ENCODE results near the gene VWA5A.

Gene VWA5A, protein sequence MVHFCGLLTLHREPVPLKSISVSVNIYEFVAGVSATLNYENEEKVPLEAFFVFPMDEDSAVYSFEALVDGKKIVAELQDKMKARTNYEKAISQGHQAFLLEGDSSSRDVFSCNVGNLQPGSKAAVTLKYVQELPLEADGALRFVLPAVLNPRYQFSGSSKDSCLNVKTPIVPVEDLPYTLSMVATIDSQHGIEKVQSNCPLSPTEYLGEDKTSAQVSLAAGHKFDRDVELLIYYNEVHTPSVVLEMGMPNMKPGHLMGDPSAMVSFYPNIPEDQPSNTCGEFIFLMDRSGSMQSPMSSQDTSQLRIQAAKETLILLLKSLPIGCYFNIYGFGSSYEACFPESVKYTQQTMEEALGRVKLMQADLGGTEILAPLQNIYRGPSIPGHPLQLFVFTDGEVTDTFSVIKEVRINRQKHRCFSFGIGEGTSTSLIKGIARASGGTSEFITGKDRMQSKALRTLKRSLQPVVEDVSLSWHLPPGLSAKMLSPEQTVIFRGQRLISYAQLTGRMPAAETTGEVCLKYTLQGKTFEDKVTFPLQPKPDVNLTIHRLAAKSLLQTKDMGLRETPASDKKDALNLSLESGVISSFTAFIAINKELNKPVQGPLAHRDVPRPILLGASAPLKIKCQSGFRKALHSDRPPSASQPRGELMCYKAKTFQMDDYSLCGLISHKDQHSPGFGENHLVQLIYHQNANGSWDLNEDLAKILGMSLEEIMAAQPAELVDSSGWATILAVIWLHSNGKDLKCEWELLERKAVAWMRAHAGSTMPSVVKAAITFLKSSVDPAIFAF
- total RNA-seq = 9.2 reads per million, percentile 30 among the genes with 10 or more reads in this experiment

GRCh38 chr11:124114942-124115781, at the start of gene VWA5A:
VWA5A (plus strand) TSS chr11:124115450; CDS start chr11:124117512, 2,062 bp downstream.
- DNase-seq = peak; percentile 27

DNA sequence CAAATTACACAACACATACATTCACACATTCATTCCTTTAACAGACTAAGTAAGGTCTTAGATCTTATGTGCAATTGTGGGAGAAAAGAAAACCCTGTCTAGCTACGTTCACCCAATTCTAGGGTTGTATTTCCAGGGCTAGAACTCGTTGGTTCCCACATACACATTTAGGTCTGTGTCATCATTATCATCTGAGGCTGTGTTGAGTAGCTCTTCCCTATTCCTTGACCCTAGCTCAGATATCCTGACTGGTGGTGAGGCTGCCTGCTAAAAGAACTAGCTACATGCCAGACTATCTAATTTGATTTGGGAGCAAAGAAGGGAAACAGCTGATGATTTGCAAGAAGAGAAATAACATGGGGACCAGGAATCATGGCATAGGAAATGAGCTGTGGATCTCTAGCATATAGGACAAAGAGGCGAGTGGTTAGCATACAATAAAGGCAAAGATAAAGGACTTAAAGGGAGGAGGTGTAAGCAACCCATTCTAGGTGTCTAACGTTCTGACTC, 46.6 kb upstream of the VWA5A start:
- DNase-seq = no peak

GRCh38 chr11:124069429-124070401, 45.5 kb upstream of the VWA5A start:
- no peak for DNase-seq

- DNase-seq = peak; percentile 46
Observed at GRCh38 chr11:124070915-124071622, 44.2 kb upstream of the VWA5A start.

- DNase-seq = no peak
Observed at GRCh38 chr11:124071623-124071948, 43.7 kb upstream of the VWA5A start.

- DNase-seq = no peak
Observed at GRCh38 chr11:124072147-124072546, 43.1 kb upstream of the VWA5A start.

- no peak for DNase-seq
Observed at GRCh38 chr11:124074554-124074953, 40.7 kb upstream of the VWA5A start.

- DNase-seq = no peak
Observed at GRCh38 chr11:124075492-124075840, 39.8 kb upstream of the VWA5A start.

DNA sequence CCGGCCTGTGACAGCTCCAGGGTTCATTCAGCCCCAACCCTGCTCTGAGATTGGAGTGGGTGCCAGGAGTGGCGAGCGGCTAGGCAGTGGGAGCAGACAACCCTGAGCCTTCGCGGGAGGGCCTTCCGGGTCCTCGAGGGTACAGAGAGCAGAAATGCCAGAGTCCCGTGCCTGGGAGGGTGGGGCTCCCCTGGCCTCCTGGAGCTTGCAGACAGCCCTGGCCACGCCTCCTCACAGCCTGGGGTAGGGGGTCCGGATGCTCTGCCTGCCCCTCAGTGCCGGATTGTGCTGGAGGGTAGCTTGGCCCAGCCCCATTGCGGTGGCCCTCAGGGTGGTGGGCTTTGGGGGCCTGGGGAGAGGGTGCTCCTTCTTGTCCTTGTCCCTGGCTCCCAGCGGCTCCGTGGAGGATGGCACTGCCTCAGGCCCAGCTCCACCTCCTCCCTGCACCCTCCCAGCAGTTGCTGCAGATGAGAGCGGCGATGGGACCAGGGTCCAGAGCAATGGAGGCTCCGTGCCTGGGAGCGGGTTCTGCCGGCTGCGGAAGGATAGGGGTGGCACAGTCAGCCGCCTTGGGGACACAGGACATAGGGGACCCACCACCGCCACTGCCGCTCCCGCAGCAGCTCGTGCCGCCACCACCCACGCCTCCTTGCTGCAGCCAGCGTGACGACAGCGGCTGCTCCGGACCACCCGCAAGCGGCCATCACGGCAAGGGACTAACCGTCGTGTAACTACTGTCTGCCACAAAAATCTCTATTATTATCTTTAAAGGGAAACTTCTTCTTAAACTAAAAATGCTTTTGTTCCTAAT, 39.2 kb upstream of the VWA5A start:
- no peak for DNase-seq

DNA sequence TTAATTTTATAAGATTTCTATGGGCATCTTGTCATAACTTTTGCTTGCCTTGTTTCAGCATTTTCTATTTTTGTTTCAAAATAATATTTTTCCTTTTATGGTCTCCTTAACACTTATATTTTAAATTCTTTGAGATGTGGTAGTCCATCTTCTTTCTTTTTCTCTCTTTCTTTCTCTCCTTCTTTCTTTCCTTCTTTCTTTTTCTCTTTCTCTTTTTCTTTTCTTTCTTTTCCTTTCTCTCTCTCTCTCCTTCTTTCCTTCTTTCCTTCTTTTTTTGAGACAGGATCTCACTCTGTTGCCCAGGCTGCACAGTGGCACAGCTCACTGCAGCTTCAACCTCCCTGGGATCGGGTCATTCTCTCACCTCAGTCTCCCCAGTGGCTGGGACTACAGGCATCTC, 38.0 kb upstream of the VWA5A start:
- no peak for DNase-seq

DNA sequence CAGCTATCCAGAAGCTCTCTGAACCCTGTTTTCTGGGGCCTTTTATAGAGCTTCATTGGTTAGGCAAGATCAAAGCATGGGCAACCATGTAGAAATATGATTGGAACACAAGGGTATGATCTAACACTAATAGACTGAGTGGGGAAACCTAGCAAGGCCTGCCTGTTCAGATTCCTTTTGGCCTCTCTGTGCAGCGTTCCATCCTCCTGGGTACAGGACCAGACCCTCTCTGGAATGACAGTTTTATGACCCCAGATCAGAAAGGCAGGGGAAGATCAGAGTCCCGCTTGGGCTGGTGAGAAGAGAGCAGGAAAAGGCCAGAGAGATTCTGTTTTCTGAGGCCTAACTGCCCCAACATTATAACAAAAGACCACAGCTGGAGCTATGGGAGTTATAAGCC, 36.7 kb upstream of the VWA5A start:
- DNase-seq = no peak

DNA sequence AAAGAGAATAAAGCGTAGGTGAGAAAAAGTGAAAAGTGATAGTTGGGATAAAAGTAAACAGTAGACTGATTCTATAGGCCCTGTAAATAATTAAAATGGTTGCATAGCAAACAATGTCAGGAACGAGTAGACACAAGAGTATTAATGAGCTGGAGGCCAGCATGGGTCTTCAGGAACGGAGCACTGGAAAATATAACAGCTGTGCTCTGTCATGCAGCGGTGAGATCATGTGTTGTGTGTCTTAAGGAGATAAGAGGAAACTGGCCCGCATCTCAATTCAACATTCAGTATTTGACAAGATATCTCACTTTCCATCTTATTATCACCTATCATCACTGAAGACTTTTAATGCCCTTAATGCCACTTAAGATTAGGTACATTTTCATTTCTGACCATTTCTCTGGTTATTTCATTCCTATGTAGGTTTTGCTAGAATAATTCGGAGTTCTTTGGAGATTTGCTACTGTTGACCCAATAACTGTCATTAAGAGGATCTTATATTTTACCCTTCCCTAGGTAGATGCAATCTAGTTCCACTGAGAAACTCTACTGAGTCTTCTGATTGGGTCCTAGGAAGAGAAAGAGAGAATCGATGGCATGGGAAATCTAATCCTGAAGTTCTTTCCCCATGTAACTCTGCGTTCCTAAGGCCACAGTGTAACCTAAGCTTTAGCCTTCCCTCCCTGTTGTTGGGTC, 35.5 kb upstream of the VWA5A start:
- no peak for DNase-seq

DNA sequence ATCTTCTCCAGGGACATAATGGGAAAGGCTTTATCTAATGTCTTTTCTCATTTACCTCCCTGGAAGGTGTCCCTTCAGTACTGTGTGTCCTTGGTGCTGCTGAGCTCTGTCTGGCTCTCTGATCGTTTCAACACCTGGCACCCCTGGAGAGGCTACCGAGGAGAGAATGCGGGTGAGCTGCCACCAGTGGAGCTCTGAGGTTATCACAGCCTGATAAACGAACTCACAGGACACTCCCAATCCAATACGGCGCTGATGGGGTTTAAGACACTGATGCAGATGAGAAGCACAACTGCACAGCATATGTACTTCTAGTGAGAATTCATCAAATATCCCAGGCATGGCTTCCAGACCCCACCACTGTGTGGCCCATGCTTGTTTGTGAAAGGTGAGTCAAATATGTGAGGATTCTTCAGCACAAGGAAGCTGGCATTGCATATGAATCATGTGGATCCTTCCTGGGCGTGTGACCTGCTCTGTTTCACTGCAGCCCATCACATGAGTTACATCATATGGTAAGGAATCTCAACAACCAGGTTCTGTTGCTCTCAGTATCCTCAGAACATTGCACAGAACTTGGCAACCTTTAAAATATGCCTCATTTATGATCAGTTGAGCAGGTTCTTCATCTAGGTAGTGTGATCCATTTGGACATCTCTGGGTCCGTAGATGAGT, 34.8 kb upstream of the VWA5A start:
- no peak for DNase-seq

GRCh38 chr11:124081483-124081882, 33.8 kb upstream of the VWA5A start:
- DNase-seq = no peak

- no peak for DNase-seq
Observed at GRCh38 chr11:124082371-124082770, 32.9 kb upstream of the VWA5A start.

DNA sequence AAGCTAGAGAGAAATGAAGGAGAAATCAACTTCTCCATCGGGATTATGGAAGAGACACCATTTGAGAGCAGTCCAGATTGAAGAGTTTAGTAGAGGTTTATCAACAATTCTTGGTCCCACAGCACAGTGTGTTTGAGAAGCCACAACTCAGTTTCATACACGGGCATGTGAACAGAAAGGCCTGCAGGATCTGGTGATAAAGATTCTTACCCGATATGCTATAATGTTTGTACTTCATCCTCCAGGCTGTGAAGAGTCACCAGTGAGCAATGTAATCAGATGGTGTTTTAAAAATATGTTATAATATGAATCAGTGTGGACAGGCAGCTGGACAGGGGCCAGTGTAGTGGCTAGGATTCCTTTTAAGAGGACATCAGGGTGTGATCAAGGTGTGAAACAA, 29.7 kb upstream of the VWA5A start:
- no peak for DNase-seq

GRCh38 chr11:124085997-124086846, 29.0 kb upstream of the VWA5A start:
- DNase-seq = no peak

- no peak for DNase-seq
Observed at GRCh38 chr11:124090996-124091395, 24.3 kb upstream of the VWA5A start.

Data from effector CD4-positive, alpha-beta T cell (primary cell).